ENCODE data around the gene PRAMEF17. TPM values are rescaled to one million over a fixed set of nuclear protein-coding genes. Genes with fewer than 3 reads are reported as not detected.
"Not testable (repeated sequence)": the region's sequence is repeated elsewhere in the genome, so short reads cannot be mapped to it uniquely, and the experiment has no call there.

Gene PRAMEF17
- total RNA-seq, 1 experiment from 2014 or later: not detected

- Histone ChIP-seq H3K27me3 (replicated peaks; ENCODE audit: insufficient read depth, low read depth, low read length, poor library complexity) (no peaks in the 10 kb centered on the region), H3K9me3 (ENCODE audit: low read depth, low read length, poor library complexity, severe bottlenecking) (no peaks in the 10 kb centered on the region), H3K4me3 (ENCODE audit: low read depth, low read length, poor library complexity, severe bottlenecking) (no peak overlapping the region), H3K4me1 (ENCODE audit: insufficient read depth, low read length, poor library complexity, severe bottlenecking) (no peaks in the 10 kb centered on the region), H3K27ac (ENCODE audit: low read depth, low read length, poor library complexity, severe bottlenecking) (no peak overlapping the region), H3K36me3 (ENCODE audit: insufficient read depth, low read length, poor library complexity, severe bottlenecking) (no peaks in the 10 kb centered on the region)
- intact Hi-C loops (cut with micrococcal nuclease; ENCODE audit: unreplicated experiment): loop anchor here (10.0 kb wide), 1 partner anchor 57 kb away; the partner anchor contains the start of gene PRAMEF19
- DNase-seq (ENCODE audit: low spot score): no peak
- BruUV-seq (replicated peaks): no TSS peak
- TF ChIP-seq EZH2 (IDR thresholded peaks at IDR 0.05; ENCODE audit: borderline replicate concordance, low read depth, low read length, poor library complexity, severe bottlenecking): no peak
- no peak for TF ChIP-seq CTCF (conservative IDR thresholded peaks at IDR 0.05; ENCODE audit: low read depth, low read length)
- POLR2A ChIA-PET (ENCODE audit: low non-redundant PET): no interaction called here
- CTCF ChIA-PET: no interaction called here
Measured at GRCh38 chr1:13432251-13432650, 42.8 kb downstream of the PRAMEF17 start.

GRCh38 chr1:13433694-13434358 is 44.4 kb downstream of the PRAMEF17 start:
- CTCF ChIA-PET: not testable (repeated sequence)

GRCh38 chr1:13435458-13435857 is 46.0 kb downstream of the PRAMEF17 start:
- ChIA-PET CTCF (interaction anchor here (0.7 kb wide), 1 partner anchor 136 kb away, joined by 4 read pairs; no protein-coding TSS in a partner anchor), POLR2A (ENCODE audit: low non-redundant PET) (no interaction called here)
- Histone ChIP-seq H3K4me3 (ENCODE audit: low read depth, low read length, poor library complexity, severe bottlenecking) (no peak overlapping the region), H3K27me3 (replicated peaks; ENCODE audit: insufficient read depth, low read depth, low read length, poor library complexity) (no peaks in the 10 kb centered on the region), H3K4me1 (ENCODE audit: insufficient read depth, low read length, poor library complexity, severe bottlenecking) (no peaks in the 10 kb centered on the region), H3K27ac (ENCODE audit: low read depth, low read length, poor library complexity, severe bottlenecking) (no peak overlapping the region), H3K36me3 (ENCODE audit: insufficient read depth, low read length, poor library complexity, severe bottlenecking) (no peaks in the 10 kb centered on the region), H3K9me3 (ENCODE audit: low read depth, low read length, poor library complexity, severe bottlenecking) (no peaks in the 10 kb centered on the region)
- DNase-seq (ENCODE audit: low spot score): no peak
- intact Hi-C loops (cut with micrococcal nuclease; ENCODE audit: unreplicated experiment): loop anchor here (10.0 kb wide), 1 partner anchor 61 kb away; the partner anchor contains the start of gene PRAMEF19
- BruUV-seq (replicated peaks): no TSS peak
- TF ChIP-seq EZH2 (IDR thresholded peaks at IDR 0.05; ENCODE audit: borderline replicate concordance, low read depth, low read length, poor library complexity, severe bottlenecking): no peak
- TF ChIP-seq CTCF (conservative IDR thresholded peaks at IDR 0.05; ENCODE audit: low read depth, low read length): no peak

More at GRCh38 chr1:13433694-13434358, 44.4 kb downstream of the PRAMEF17 start:
- H3K4me3 ChIP-seq (ENCODE audit: low read depth, low read length, poor library complexity, severe bottlenecking); POLR2A ChIA-PET (ENCODE audit: low non-redundant PET); DNase-seq (ENCODE audit: low spot score); H3K27ac ChIP-seq (ENCODE audit: low read depth, low read length, poor library complexity, severe bottlenecking); H3K4me1 ChIP-seq (ENCODE audit: insufficient read depth, low read length, poor library complexity, severe bottlenecking); H3K9me3 ChIP-seq (ENCODE audit: low read depth, low read length, poor library complexity, severe bottlenecking); H3K27me3 ChIP-seq (replicated peaks; ENCODE audit: insufficient read depth, low read depth, low read length, poor library complexity); H3K36me3 ChIP-seq (ENCODE audit: insufficient read depth, low read length, poor library complexity, severe bottlenecking); BruUV-seq (replicated peaks): not testable (repeated sequence)
- intact Hi-C loops (cut with micrococcal nuclease; ENCODE audit: unreplicated experiment): loop anchor here (10.0 kb wide), 1 partner anchor 59 kb away; the partner anchor contains the start of gene PRAMEF19

GRCh38 chr1:13439104-13439783 is 49.8 kb downstream of the PRAMEF17 start:
- DNase-seq (ENCODE audit: low spot score); H3K4me3 ChIP-seq (ENCODE audit: low read depth, low read length, poor library complexity, severe bottlenecking); H3K9me3 ChIP-seq (ENCODE audit: low read depth, low read length, poor library complexity, severe bottlenecking); H3K27me3 ChIP-seq (replicated peaks; ENCODE audit: insufficient read depth, low read depth, low read length, poor library complexity); POLR2A ChIA-PET (ENCODE audit: low non-redundant PET); H3K36me3 ChIP-seq (ENCODE audit: insufficient read depth, low read length, poor library complexity, severe bottlenecking); H3K27ac ChIP-seq (ENCODE audit: low read depth, low read length, poor library complexity, severe bottlenecking); CTCF ChIA-PET; BruUV-seq (replicated peaks); H3K4me1 ChIP-seq (ENCODE audit: insufficient read depth, low read length, poor library complexity, severe bottlenecking): not testable (repeated sequence)
- intact Hi-C loops (cut with micrococcal nuclease; ENCODE audit: unreplicated experiment): loop anchor here (10.0 kb wide), 1 partner anchor 64 kb away; the partner anchor contains the start of gene PRAMEF19
